ENCODE data around the gene PCDHB10.
"Not testable (repeated sequence)": the region's sequence is repeated elsewhere in the genome, so short reads cannot be mapped to it uniquely, and the experiment has no call there.

Gene PCDHB10

DNA sequence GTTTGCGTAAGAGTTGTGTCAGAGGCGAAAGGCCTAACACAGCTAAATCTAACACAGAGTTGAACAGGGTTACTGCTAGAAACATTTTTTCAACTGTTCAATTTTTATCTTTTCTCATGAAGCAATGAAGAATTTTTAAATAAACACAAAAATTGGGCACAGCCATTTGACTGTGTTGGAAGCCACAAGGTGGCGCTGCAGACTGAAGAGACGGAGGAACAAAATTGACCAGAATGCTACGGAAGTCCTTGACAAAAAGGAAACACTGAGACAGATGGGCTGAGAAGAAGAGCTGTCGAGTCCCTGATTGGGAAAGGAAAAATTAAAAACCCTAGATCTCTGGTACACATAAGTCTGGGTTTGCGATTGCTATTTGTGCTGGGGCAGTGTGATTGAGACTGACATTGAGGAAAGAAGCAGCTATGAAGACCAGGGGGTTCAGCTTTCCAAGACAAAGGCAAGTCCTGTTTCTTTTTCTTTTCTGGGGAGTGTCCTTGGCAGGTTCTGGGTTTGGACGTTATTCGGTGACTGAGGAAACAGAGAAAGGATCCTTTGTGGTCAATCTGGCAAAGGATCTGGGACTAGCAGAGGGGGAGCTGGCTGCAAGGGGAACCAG is 5.1 kb upstream of the PCDHB10 start, which contains the start of gene PCDHB9:
TSS of gene PCDHB9 (plus strand) at position 265 of the 616 bp plus-strand sequence. CDS start at position 423, 158 bp downstream.
- DNase-seq (ENCODE audit: low read depth, low spot score), result no peak

DNA sequence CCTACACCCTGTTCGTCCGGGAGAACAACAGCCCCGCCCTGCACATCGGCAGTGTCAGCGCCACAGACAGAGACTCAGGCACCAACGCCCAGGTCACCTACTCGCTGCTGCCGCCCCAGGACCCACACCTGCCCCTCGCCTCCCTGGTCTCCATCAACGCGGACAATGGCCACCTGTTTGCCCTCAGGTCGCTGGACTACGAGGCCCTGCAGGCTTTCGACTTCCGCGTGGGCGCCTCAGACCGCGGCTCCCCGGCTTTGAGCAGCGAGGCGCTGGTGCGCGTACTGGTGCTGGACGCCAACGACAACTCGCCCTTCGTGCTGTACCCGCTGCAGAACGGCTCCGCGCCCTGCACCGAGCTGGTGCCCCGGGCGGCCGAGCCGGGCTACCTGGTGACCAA is 3.5 kb upstream of the PCDHB10 start:
- DNase-seq (ENCODE audit: low read depth, low spot score), result not testable (repeated sequence)

DNA sequence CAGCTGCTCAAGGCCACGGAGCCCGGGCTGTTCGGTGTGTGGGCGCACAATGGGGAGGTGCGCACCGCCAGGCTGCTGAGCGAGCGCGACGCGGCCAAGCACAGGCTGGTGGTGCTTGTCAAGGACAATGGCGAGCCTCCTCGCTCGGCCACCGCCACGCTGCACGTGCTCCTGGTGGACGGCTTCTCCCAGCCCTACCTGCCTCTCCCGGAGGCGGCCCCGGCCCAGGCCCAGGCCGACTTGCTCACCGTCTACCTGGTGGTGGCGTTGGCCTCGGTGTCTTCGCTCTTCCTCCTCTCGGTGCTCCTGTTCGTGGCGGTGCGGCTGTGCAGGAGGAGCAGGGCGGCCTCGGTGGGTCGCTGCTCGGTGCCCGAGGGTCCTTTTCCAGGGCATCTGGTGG is 3.0 kb upstream of the PCDHB10 start:
- not testable (repeated sequence) for DNase-seq (ENCODE audit: low read depth, low spot score)

DNA sequence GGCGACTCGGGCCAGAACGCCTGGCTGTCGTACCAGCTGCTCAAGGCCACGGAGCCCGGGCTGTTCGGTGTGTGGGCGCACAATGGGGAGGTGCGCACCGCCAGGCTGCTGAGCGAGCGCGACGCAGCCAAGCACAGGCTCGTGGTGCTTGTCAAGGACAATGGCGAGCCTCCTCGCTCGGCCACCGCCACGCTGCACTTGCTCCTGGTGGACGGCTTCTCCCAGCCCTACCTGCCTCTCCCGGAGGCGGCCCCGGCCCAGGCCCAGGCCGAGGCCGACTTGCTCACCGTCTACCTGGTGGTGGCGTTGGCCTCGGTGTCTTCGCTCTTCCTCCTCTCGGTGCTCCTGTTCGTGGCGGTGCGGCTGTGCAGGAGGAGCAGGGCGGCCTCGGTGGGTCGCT is 2.2 kb downstream of the PCDHB10 start:
- not testable (repeated sequence) for DNase-seq (ENCODE audit: low read depth, low spot score)

DNA sequence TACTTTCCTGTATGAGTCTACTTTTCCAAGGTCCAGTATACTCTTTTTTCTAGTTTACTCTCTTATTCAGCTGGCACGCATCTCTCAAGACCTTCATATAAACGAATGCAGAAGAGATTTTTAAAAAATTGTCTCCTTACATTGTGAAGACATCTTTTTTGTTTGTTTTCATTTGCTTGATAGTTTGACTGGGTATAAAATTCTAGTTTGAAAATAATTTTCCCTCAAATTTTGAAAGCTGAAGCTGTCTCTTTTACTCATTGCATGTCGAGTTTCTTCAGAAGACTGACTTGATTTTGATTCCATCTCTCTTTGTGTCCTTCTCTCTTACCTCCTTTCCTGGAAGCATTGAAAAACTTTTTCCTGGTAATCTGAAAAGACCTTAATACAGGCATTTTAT is 4.2 kb downstream of the PCDHB10 start:
- DNase-seq (ENCODE audit: low read depth, low spot score), result no peak

DNA sequence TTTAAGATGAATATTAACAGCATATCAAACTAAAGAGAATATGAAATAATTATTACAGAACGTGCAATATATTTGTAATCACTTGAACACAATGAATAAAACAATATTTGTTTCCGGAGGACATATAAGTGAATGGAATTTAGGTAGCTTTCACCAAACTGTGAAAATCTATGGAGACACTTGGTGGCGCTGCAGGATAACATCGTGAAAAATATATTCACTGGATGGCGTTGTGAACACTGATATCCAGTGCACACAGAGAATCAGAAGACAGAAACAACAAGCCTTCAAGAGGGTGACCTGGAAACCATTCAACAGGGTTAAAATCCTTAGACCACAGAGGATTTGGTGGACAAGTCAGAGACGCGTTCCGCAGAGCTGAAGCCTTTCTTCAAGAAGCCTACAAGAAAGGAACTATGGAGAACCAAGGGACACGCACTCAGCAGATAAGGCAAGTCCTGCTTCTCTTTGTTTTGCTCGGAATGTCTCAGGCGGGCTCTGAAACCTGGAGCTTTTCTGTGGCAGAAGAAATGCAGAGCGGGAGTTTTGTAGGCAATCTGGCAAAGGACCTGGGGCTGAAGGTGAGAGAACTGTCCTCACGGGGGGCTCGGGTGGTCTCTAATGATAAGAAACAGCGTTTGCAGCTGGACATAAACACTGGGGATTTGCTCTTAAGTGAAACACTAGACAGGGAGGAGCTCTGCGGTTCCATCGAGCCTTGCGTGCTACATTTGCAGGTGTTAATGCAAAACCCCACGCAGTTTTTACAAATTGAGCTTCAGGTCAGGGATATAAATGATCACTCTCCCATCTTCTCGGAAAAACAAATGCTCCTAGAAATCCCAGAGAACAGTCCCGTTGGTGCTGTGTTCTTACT is 7.4 kb downstream of the PCDHB10 start, which contains the start of gene PCDHB11:
TSS of gene PCDHB11 (plus strand) at position 269 of the 877 bp plus-strand sequence. CDS start at position 417, 148 bp downstream.
- no peak for DNase-seq (ENCODE audit: low read depth, low spot score)

DNA sequence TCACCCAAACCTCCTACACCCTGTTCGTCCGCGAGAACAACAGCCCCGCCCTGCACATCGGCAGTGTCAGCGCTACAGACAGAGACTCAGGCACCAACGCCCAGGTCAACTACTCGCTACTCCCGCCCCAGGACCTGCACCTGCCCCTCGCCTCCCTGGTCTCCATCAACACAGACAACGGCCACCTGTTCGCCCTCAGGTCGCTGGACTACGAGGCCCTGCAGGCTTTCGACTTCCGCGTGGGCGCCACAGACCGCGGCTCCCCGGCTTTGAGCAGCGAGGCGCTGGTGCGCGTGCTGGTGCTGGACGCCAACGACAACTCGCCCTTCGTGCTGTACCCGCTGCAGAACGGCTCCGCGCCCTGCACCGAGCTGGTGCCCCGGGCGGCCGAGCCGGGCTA is 9.0 kb downstream of the PCDHB10 start:
- not testable (repeated sequence) for DNase-seq (ENCODE audit: low read depth, low spot score)

DNA sequence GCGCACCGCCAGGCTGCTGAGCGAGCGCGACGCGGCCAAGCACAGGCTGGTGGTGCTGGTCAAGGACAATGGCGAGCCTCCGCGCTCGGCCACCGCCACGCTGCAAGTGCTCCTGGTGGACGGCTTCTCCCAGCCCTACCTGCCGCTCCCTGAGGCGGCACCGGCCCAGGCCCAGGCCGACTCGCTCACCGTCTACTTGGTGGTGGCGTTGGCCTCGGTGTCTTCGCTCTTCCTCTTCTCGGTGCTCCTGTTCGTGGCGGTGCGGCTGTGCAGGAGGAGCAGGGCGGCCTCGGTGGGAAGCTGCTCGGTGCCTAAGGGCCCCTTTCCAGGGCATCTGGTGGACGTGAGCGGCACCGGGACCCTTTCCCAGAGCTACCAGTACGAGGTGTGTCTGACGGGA is 9.5 kb downstream of the PCDHB10 start:
- not testable (repeated sequence) for DNase-seq (ENCODE audit: low read depth, low spot score)

DNA sequence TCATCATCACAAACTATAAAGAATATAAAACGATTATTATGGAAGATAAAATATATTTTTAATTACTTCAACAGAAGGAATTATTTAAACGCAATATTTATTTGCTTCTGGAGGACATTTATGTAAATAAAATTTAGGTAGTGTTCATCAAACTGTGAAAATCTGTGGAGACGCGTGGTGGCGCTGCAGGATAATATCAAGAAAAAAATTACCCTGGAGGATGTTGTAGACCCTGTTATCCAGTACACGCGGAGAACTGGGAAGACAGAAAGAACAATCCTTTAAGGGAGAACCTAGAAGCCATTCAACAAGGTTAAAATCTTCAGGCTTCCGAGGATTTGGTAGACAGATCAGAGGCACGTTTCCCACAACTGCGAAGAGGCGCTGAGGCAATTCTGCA is 16.3 kb downstream of the PCDHB10 start, which contains the start of gene PCDHB12:
TSS of gene PCDHB12 (plus strand) at position 242 of the 400 bp plus-strand sequence. CDS start 189 bp downstream, outside the sequence.
- no peak for DNase-seq (ENCODE audit: low read depth, low spot score)

DNA sequence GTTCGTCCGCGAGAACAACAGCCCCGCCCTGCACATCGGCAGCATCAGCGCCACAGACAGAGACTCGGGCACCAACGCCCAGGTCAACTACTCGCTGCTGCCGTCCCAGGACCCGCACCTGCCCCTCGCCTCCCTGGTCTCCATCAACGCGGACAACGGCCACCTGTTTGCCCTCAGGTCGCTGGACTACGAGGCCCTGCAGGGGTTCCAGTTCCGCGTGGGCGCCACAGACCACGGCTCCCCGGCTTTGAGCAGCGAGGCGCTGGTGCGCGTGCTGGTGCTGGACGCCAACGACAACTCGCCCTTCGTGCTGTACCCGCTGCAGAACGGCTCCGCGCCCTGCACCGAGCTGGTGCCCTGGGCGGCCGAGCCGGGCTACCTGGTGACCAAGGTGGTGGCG is 18.1 kb downstream of the PCDHB10 start:
- not testable (repeated sequence) for DNase-seq (ENCODE audit: low read depth, low spot score)

DNA sequence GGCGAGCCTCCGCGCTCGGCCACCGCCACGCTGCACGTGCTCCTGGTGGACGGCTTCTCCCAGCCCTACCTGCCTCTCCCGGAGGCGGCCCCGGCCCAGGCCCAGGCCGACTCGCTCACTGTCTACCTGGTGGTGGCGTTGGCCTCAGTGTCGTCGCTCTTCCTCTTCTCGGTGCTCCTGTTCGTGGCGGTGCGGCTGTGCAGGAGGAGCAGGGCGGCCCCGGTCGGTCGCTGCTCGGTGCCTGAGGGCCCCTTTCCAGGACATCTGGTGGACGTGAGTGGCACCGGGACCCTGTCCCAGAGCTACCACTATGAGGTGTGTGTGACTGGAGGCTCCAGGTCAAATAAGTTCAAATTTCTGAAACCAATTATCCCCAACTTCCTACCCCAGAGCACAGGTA is 18.7 kb downstream of the PCDHB10 start:
- DNase-seq (ENCODE audit: low read depth, low spot score), result not testable (repeated sequence)

DNA sequence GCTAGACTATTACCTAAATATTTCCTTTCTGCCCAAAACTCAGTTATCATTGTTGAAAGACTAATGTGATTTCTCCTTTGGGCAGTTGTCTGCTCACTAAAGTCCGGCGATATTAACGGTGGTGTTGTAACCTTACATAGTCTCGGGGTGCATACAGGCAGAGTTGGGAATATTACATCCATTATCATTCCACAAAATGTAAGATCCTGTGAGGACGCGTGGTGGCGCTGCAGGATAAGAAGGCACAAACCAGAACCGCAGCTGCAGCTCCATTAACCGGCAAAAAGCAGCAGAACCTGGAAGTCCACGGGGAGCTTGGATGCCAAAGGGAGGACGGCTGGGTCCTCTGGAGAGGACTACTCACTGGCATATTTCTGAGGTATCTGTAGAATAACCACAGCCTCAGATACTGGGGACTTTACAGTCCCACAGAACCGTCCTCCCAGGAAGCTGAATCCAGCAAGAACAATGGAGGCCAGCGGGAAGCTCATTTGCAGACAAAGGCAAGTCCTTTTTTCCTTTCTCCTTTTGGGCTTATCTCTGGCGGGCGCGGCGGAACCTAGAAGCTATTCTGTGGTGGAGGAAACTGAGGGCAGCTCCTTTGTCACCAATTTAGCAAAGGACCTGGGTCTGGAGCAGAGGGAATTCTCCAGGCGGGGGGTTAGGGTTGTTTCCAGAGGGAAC is 21.6 kb downstream of the PCDHB10 start, which contains the start of gene PCDHB13:
TSS of gene PCDHB13 (plus strand) at position 264 of the 684 bp plus-strand sequence. CDS start at position 469, 205 bp downstream.
- DNase-seq (ENCODE audit: low read depth, low spot score), result not testable (repeated sequence)

DNA sequence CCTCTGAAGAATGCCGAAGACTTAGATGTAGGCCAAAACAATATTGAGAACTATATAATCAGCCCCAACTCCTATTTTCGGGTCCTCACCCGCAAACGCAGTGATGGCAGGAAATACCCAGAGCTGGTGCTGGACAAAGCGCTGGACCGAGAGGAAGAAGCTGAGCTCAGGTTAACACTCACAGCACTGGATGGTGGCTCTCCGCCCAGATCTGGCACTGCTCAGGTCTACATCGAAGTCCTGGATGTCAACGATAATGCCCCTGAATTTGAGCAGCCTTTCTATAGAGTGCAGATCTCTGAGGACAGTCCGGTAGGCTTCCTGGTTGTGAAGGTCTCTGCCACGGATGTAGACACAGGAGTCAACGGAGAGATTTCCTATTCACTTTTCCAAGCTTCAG is 22.4 kb downstream of the PCDHB10 start:
- not testable (repeated sequence) for DNase-seq (ENCODE audit: low read depth, low spot score)

DNA sequence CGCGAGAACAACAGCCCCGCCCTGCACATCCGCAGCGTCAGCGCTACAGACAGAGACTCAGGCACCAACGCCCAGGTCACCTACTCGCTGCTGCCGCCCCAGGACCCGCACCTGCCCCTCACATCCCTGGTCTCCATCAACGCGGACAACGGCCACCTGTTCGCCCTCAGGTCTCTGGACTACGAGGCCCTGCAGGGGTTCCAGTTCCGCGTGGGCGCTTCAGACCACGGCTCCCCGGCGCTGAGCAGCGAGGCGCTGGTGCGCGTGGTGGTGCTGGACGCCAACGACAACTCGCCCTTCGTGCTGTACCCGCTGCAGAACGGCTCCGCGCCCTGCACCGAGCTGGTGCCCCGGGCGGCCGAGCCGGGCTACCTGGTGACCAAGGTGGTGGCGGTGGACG is 23.4 kb downstream of the PCDHB10 start:
- not testable (repeated sequence) for DNase-seq (ENCODE audit: low read depth, low spot score)

DNA sequence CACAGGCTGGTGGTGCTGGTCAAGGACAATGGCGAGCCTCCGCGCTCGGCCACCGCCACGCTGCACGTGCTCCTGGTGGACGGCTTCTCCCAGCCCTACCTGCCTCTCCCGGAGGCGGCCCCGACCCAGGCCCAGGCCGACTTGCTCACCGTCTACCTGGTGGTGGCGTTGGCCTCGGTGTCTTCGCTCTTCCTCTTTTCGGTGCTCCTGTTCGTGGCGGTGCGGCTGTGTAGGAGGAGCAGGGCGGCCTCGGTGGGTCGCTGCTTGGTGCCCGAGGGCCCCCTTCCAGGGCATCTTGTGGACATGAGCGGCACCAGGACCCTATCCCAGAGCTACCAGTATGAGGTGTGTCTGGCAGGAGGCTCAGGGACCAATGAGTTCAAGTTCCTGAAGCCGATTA is 23.9 kb downstream of the PCDHB10 start:
- DNase-seq (ENCODE audit: low read depth, low spot score), result not testable (repeated sequence)

DNA sequence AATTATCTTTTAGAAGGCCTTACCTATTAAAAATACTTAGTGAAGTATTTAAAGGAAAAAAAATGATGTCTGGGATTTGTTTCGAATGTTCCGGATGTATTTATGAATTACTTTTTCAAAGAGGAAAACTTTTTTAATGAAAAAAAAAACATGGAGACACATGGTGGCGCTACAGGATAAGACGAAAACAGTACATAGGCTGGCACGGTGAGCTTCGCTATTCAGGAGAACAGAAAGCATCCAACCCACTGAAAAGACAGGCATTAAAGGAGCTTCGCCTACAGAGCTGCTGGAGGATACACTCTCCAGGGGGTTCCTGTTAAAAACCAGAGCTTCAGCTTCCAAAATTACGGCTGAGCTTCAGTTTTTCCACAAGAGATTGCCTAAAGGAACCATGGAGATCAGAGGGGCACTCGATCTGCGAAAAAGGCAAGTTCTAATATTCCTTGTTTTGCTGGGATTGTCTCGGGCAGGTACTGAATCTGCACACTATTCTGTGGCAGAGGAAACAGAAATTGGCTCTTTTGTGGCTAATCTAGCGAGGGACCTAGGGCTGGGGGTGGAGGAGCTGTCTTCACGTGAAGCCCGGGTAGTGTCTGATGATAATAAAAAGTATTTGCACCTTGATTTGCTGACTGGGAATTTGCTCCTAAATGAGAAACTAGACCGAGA is 31.1 kb downstream of the PCDHB10 start, which contains the start of gene PCDHB14:
TSS of gene PCDHB14 (plus strand) at position 232 of the 672 bp plus-strand sequence. CDS start at position 395, 163 bp downstream.
- no peak for DNase-seq (ENCODE audit: low read depth, low spot score)

DNA sequence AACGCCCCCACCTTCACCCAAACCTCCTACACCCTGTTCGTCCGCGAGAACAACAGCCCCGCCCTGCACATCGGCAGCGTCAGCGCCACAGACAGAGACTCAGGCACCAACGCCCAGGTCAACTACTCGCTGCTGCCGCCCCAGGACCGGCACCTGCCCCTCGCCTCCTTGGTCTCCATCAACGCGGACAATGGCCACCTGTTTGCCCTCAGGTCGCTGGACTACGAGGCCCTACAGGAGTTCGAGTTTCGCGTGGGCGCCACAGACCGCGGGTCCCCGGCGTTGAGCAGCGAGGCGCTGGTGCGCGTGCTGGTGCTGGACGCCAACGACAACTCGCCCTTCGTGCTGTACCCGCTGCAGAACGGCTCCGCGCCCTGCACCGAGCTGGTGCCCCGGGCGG is 32.7 kb downstream of the PCDHB10 start:
- DNase-seq (ENCODE audit: low read depth, low spot score), result not testable (repeated sequence)

DNA sequence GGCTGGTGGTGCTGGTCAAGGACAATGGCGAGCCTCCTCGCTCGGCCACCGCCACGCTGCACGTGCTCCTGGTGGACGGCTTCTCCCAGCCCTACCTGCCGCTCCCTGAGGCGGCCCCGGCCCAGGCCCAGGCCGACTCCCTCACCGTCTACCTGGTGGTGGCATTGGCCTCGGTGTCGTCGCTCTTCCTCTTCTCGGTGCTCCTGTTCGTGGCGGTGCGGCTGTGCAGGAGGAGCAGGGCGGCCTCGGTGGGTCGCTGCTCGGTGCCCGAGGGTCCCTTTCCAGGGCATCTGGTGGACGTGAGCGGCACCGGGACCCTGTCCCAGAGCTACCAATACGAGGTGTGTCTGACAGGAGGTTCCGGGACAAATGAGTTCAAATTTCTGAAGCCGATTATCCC is 33.3 kb downstream of the PCDHB10 start:
- not testable (repeated sequence) for DNase-seq (ENCODE audit: low read depth, low spot score)

DNA sequence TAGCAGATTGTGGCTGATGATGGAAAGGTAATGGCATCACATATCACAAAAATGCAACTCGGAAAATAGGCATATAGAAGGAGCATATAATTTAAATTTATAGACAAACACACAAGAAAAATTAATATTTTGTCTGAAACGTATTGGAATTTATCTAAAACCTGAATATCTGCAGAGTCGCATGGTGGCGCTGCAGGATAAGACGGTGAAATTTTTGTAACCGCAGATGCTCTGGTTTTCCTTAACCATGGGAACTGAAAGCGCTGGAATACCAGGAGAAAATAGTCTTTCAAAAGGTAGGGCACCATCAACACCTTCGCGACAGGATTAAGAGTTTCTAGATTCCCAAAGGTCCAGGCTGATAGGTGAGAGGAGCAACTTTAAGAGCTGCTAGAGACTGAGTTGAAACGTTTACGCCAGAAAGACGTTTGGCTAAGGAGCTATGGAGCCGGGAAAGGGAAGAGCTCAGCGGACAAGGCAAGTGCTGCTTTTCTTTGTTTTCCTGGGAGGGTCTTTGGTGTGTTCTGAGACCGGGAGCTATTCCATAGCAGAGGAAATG is 42.0 kb downstream of the PCDHB10 start:
- no peak for DNase-seq (ENCODE audit: low read depth, low spot score)

DNA sequence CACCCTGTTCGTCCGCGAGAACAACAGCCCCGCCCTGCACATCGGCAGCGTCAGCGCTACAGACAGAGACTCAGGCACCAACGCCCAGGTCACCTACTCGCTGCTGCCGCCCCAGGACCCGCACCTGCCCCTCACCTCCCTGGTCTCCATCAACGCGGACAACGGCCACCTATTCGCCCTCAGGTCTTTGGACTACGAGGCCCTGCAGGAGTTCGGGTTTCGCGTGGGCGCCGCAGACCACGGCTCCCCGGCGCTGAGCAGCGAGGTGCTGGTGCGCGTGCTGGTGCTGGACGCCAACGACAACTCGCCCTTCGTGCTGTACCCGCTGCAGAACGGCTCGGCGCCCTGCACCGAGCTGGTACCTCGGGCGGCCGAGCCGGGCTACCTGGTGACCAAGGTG is 43.8 kb downstream of the PCDHB10 start:
- DNase-seq (ENCODE audit: low read depth, low spot score), result not testable (repeated sequence)

Data from activated CD4-positive, CD25-positive, alpha-beta regulatory T cell treated with anti-CD3 and anti-CD28 coated beads, Interleukin-2, amount 50 U/mL, for 16 hours (primary cell).